DND-41 (cell line): ENCODE data around the gene WDR44.

Source experiments
- ATAC-seq: fragments of 200-7000 bp; cut with Tn5 transposase; 3 replicates; pipeline ENCODE4 v1.9.1; 2021; ENCODE audit warnings: low read depth; ENCODE audit not compliant: insufficient read depth
- DNase-seq: peaks from one replicate; pipeline ENCODE4 v3.0.0-alpha.2; 2020
- H2AFZ ChIP-seq: 2 replicates; pipeline ENCODE4 v1.6.0; 2012; ENCODE audit warnings: low read depth, low read length
- H3K27ac ChIP-seq: 2 replicates; pipeline ENCODE4 v1.5.1; 2012; ENCODE audit warnings: low read length, inconsistent platforms
- H3K27me3 ChIP-seq: fragments of 200-600 bp; sonication (generic); 2 replicates; pipeline ENCODE4 v1.6.0; 2012; ENCODE audit warnings: low read length, mild to moderate bottlenecking, inconsistent platforms; ENCODE audit not compliant: insufficient read depth, poor library complexity
- H3K36me3 ChIP-seq: 2 replicates; pipeline ENCODE4 v1.5.1; 2012; ENCODE audit warnings: low read length, inconsistent platforms; ENCODE audit not compliant: insufficient read depth
- H3K4me1 ChIP-seq: 2 replicates; pipeline ENCODE4 v1.5.1; 2012; ENCODE audit warnings: mild to moderate bottlenecking, low read length; ENCODE audit not compliant: insufficient read depth
- H3K4me2 ChIP-seq: 2 replicates; pipeline ENCODE4 v1.6.0; 2012; ENCODE audit warnings: mild to moderate bottlenecking, moderate library complexity, low read length, inconsistent platforms; ENCODE audit not compliant: insufficient read depth
- H3K4me3 ChIP-seq, 2 experiments: fragments of 200-600 bp in 1 of 2; shearing (Covaris generic) in 1 of 2; 2 replicates each; pipeline ENCODE4 v1.5.1; 2012 to 2016; ENCODE audit warnings: inconsistent platforms in 2 of 2, low read length in 2 of 2, mild to moderate bottlenecking in 2 of 2, low read depth in 1 of 2, moderate library complexity in 1 of 2
- H3K79me2 ChIP-seq: 2 replicates; pipeline ENCODE4 v1.6.0; 2012; ENCODE audit warnings: low read length, inconsistent platforms; ENCODE audit not compliant: insufficient read depth
- H3K9ac ChIP-seq: 2 replicates; pipeline ENCODE4 v1.6.0; 2012; ENCODE audit warnings: low read depth, mild to moderate bottlenecking, inconsistent platforms, low read length, moderate library complexity
- H3K9me3 ChIP-seq: 2 replicates; pipeline ENCODE4 v1.5.1; 2012; ENCODE audit warnings: low read length, moderate library complexity, mild to moderate bottlenecking, inconsistent platforms; ENCODE audit not compliant: insufficient read depth, severe bottlenecking
- H4K20me1 ChIP-seq: 2 replicates; pipeline ENCODE4 v1.6.0; 2012; ENCODE audit warnings: low read length; ENCODE audit not compliant: insufficient read depth
- EZH2 ChIP-seq: IDR thresholded peaks from 3 replicates; pipeline ENCODE4 v1.6.1; 2012; ENCODE audit warnings: borderline replicate concordance, low read depth, mild to moderate bottlenecking, moderate library complexity, low read length, inconsistent platforms; ENCODE audit not compliant: severe bottlenecking
- TF ChIP-seq, protein P1 (sequence below): IDR thresholded peaks from 2 replicates; pipeline ENCODE4 v1.5.1; 2012; ENCODE audit warnings: borderline replicate concordance, low read length, moderate library complexity, mild to moderate bottlenecking; ENCODE audit not compliant: poor library complexity, severe bottlenecking; ENCODE audit errors: extremely low read depth

Gene WDR44

DNA sequence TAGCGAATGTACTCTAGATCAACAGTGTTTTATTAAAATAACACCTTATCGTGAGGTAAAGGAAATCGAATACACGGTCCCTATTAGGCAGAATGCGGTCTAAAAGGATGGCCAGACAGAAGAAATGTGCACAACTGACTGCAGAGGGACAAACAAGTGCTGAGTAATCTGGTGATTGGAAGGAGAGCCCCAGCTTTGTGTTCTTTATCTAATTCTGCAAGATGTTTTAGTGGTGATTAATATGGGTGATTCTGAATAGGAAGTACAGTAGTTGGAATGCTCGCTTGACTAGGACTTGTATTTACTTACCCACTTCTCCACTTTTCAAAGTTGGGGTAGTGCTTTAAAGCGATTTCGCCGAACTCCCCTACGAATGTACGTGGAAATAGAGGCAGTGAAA lies 1.2 kb downstream of the WDR44 start:
- no peaks in the 10 kb centered on the region for H3K36me3 ChIP-seq
- no peak for DNase-seq
- no peaks in the 10 kb centered on the region; the same call in 1 of the 2 replicates for H4K20me1 ChIP-seq
- peak overlapping the region; percentile 78 for H3K27ac ChIP-seq
- peaks cover 41% of the 10 kb centered on the region for H3K79me2 ChIP-seq
- no peak for ATAC-seq
- H3K9ac ChIP-seq, result peak overlapping the region; percentile 78
- H3K4me1 ChIP-seq, result peaks cover 25% of the 10 kb centered on the region
- no peaks in the 10 kb centered on the region for H3K9me3 ChIP-seq
- no peaks in the 10 kb centered on the region for H3K27me3 ChIP-seq
- peak overlapping the region; percentile 70 to 81 for H3K4me3 ChIP-seq
- TF ChIP-seq, protein P1, sequence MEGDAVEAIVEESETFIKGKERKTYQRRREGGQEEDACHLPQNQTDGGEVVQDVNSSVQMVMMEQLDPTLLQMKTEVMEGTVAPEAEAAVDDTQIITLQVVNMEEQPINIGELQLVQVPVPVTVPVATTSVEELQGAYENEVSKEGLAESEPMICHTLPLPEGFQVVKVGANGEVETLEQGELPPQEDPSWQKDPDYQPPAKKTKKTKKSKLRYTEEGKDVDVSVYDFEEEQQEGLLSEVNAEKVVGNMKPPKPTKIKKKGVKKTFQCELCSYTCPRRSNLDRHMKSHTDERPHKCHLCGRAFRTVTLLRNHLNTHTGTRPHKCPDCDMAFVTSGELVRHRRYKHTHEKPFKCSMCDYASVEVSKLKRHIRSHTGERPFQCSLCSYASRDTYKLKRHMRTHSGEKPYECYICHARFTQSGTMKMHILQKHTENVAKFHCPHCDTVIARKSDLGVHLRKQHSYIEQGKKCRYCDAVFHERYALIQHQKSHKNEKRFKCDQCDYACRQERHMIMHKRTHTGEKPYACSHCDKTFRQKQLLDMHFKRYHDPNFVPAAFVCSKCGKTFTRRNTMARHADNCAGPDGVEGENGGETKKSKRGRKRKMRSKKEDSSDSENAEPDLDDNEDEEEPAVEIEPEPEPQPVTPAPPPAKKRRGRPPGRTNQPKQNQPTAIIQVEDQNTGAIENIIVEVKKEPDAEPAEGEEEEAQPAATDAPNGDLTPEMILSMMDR, result no peak
- H2AFZ ChIP-seq, result peak overlapping the region; percentile 74
- peak overlapping the region; percentile 77 for H3K4me2 ChIP-seq

DNA sequence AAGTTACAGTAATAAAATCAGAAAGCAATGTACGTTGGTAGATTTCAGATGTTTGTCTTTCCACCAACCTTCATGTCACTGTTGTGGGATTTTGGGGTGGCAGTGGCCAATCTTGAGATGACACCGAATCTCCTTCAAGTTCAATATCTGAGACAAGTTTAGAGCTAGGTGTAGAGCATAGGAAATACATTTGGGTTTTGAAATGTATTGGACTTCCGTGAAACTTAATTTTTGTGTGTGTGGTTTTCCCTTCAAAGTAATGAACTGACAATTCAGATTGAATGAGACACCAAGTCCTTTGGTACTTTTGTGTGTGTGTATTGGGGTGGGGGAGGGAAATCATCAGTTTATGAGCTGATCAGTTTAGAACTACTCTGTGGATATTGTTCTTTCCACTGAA lies 1.8 kb downstream of the WDR44 start:
- ATAC-seq (no peak), DNase-seq (no peak)
- Histone ChIP-seq H2AFZ (no peak overlapping the region), H3K4me3 (peak overlapping the region; percentile 70 to 81), H3K27me3 (no peaks in the 10 kb centered on the region), H4K20me1 (no peaks in the 10 kb centered on the region; the same call in 1 of the 2 replicates), H3K4me1 (peaks cover 25% of the 10 kb centered on the region), H3K27ac (peak overlapping the region; percentile 78; the same call in 1 of the 2 replicates), H3K9me3 (no peaks in the 10 kb centered on the region), H3K4me2 (peak overlapping the region; percentile 77), H3K79me2 (peaks cover 45% of the 10 kb centered on the region), H3K36me3 (no peaks in the 10 kb centered on the region), H3K9ac (peak overlapping the region; percentile 78)
- TF ChIP-seq, protein P1, result no peak
- no peak for TF ChIP-seq EZH2

DNA sequence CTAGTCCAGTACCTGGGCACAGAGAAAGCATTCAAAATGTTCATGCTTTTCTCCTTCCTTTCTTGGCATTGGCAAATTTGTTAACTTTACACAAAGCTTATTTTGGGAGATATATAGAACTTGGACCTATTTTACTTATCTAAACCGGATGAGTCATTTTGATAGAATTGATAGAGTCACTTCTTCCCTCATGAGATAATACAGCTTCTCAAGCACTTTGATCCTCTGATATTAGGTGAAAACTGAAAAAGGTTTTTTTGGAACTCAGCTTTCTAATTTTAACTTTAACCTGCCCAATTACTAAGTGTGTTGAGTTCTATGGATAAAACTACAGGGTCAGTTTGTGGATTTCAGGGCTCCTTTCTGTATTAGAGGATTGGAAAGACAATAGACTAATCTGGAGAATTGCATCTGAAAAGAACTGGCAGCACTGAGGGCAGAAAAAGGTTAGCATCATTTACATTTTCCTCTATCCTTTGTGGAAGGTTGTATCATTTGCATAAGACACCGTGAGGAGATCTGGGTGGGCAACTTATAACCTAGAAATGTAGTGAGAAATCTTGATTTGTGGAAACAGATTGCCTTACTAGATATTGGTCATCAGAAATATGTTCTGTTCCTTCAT lies 2.4 kb downstream of the WDR44 start:
- Histone ChIP-seq H3K4me1 (peaks cover 25% of the 10 kb centered on the region), H3K36me3 (no peaks in the 10 kb centered on the region), H3K4me2 (peak overlapping the region; percentile 77), H3K9me3 (no peaks in the 10 kb centered on the region), H3K4me3 (peak overlapping the region in 1 of 2 experiments; percentile 81; a peak in 2 of 4 replicates), H3K9ac (peak overlapping the region; percentile 78; the same call in 1 of the 2 replicates), H3K27me3 (no peaks in the 10 kb centered on the region), H3K79me2 (peaks cover 50% of the 10 kb centered on the region), H3K27ac (no peak overlapping the region), H4K20me1 (no peaks in the 10 kb centered on the region; the same call in 1 of the 2 replicates), H2AFZ (no peak overlapping the region)
- ATAC-seq (no peak), DNase-seq (no peak)
- no peak for TF ChIP-seq EZH2
- TF ChIP-seq, protein P1, result no peak
